Measurements from ENCODE around the gene FOXB2.
"Not testable (repeated sequence)": the region's sequence is repeated elsewhere in the genome, so short reads cannot be mapped to it uniquely, and the experiment has no call there.

- TF ChIP-seq POLR2A, CTCF, POLR2AphosphoS5 (IDR thresholded peaks at IDR 0.05): not testable (repeated sequence)
These were observed 24.3 kb downstream of the FOXB2 start for GRCh38 chr9:77043743-77044142.
